Osteocyte (in vitro differentiated cells): ENCODE results near the gene ACYP2. TPM values are rescaled to one million over a fixed set of nuclear protein-coding genes. Genes with fewer than 3 reads are reported as not detected.

Experiments used
- DNase-seq: peaks from one replicate; pipeline ENCODE4 v3.0.0; 2021; ENCODE audit warnings: mixed read lengths; ENCODE audit not compliant: unreplicated experiment; ENCODE audit errors: extremely low spot score
- H3K27ac Mint-ChIP-seq: one replicate; pipeline ENCODE4 v1.8.0; 2021; ENCODE audit warnings: mild to moderate bottlenecking, mixed read lengths; ENCODE audit not compliant: unreplicated experiment
- H3K27me3 Mint-ChIP-seq: one replicate; pipeline ENCODE4 v1.8.0; 2021; ENCODE audit warnings: mixed read lengths; ENCODE audit not compliant: unreplicated experiment
- H3K36me3 Mint-ChIP-seq: one replicate; pipeline ENCODE4 v1.8.0; 2021; ENCODE audit warnings: mixed read lengths; ENCODE audit not compliant: unreplicated experiment
- H3K4me1 Mint-ChIP-seq: one replicate; pipeline ENCODE4 v1.8.0; 2021; ENCODE audit warnings: mixed read lengths; ENCODE audit not compliant: unreplicated experiment
- H3K4me3 Mint-ChIP-seq: one replicate; pipeline ENCODE4 v1.8.0; 2021; ENCODE audit warnings: mild to moderate bottlenecking, moderate library complexity, mixed read lengths; ENCODE audit not compliant: unreplicated experiment
- H3K9me3 Mint-ChIP-seq: one replicate; pipeline ENCODE4 v1.8.0; 2021; ENCODE audit warnings: mixed read lengths; ENCODE audit not compliant: unreplicated experiment
- total RNA-seq: library from RNA; stranded (reverse); gene quantifications from 2 replicates; pipeline ENCODE4 v1.2.1, GENCODE V29; 2021
- TF ChIP-seq, protein P1 (sequence below): fragments of 200-600 bp; sonication (generic); IDR thresholded peaks from 2 replicates; pipeline ENCODE4 v1.5.0; 2021; ENCODE audit warnings: antibody characterized with exemption, mild to moderate bottlenecking, moderate library complexity

The ACYP2 gene
- total RNA-seq, 1 donor from 2014 or later: 10.4 TPM

GRCh38 chr2:54074606-54075341, 40.6 kb upstream of the ACYP2 start:
- no peak for DNase-seq
- Mint-ChIP-seq H3K36me3 (no peaks in the 10 kb centered on the region), H3K4me3 (no peak overlapping the region), H3K27ac (no peak overlapping the region), H3K9me3 (peaks cover 6% of the 10 kb centered on the region), H3K4me1 (no peaks in the 10 kb centered on the region), H3K27me3 (no peaks in the 10 kb centered on the region)
- TF ChIP-seq, protein P1, sequence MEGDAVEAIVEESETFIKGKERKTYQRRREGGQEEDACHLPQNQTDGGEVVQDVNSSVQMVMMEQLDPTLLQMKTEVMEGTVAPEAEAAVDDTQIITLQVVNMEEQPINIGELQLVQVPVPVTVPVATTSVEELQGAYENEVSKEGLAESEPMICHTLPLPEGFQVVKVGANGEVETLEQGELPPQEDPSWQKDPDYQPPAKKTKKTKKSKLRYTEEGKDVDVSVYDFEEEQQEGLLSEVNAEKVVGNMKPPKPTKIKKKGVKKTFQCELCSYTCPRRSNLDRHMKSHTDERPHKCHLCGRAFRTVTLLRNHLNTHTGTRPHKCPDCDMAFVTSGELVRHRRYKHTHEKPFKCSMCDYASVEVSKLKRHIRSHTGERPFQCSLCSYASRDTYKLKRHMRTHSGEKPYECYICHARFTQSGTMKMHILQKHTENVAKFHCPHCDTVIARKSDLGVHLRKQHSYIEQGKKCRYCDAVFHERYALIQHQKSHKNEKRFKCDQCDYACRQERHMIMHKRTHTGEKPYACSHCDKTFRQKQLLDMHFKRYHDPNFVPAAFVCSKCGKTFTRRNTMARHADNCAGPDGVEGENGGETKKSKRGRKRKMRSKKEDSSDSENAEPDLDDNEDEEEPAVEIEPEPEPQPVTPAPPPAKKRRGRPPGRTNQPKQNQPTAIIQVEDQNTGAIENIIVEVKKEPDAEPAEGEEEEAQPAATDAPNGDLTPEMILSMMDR: no peak

GRCh38 chr2:54076586-54076985, 38.8 kb upstream of the ACYP2 start:
- H3K27me3 Mint-ChIP-seq: no peaks in the 10 kb centered on the region
- H3K4me3 Mint-ChIP-seq: no peak overlapping the region

GRCh38 chr2:54077088-54077900, 38.1 kb upstream of the ACYP2 start:
- no peaks in the 10 kb centered on the region for H3K4me1 Mint-ChIP-seq
- H3K9me3 Mint-ChIP-seq: peaks cover 6% of the 10 kb centered on the region
- H3K4me3 Mint-ChIP-seq: no peak overlapping the region
- no peaks in the 10 kb centered on the region for H3K27me3 Mint-ChIP-seq
- TF ChIP-seq, protein P1: no peak
- DNase-seq: no peak
- no peaks in the 10 kb centered on the region for H3K36me3 Mint-ChIP-seq
- no peak overlapping the region for H3K27ac Mint-ChIP-seq

More at GRCh38 chr2:54076586-54076985, 38.8 kb upstream of the ACYP2 start:
- Mint-ChIP-seq H3K9me3 (peaks cover 6% of the 10 kb centered on the region), H3K4me1 (no peaks in the 10 kb centered on the region), H3K36me3 (no peaks in the 10 kb centered on the region), H3K27ac (no peak overlapping the region)
- TF ChIP-seq, protein P1: no peak
- no peak for DNase-seq

- H3K4me3 Mint-ChIP-seq: no peak overlapping the region
- peaks cover 4% of the 10 kb centered on the region for H3K4me1 Mint-ChIP-seq
- H3K36me3 Mint-ChIP-seq: no peaks in the 10 kb centered on the region
- no peak overlapping the region for H3K27ac Mint-ChIP-seq
- no peaks in the 10 kb centered on the region for H3K27me3 Mint-ChIP-seq
- H3K9me3 Mint-ChIP-seq: no peaks in the 10 kb centered on the region
- TF ChIP-seq, protein P1: no peak
- DNase-seq: no peak
These were observed 36.1 kb upstream of the ACYP2 start for GRCh38 chr2:54079331-54079730.

DNA sequence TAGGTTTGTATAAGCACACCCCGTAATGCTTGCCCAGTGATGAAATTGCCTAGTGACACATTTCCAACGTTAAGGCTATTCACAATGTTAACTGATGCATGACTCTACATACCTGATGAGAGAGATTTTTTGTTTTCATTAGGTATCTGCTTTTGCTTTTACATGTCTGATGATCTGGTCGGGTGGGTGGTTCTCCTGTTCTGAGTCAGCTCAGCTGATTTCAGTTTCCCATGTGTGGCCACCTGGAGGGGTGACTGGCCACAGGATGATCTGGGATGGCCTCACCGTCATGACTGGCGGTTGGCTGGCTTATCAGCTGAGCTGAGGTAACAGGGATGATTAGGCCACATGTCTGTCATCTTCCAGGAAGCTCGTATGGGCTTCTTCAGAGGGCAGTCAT, 33.8 kb upstream of the ACYP2 start:
- H3K4me3 Mint-ChIP-seq: no peak overlapping the region
- H3K4me1 Mint-ChIP-seq: peaks cover 4% of the 10 kb centered on the region
- H3K27me3 Mint-ChIP-seq: no peaks in the 10 kb centered on the region
- no peaks in the 10 kb centered on the region for H3K36me3 Mint-ChIP-seq
- TF ChIP-seq, protein P1: no peak
- no peaks in the 10 kb centered on the region for H3K9me3 Mint-ChIP-seq
- DNase-seq: no peak
- H3K27ac Mint-ChIP-seq: no peak overlapping the region
